Skeletal muscle satellite cell (primary cell): ENCODE measurements around the gene RALGPS2.

Experiments used
- H3K27me3 ChIP-seq: 2 replicates; pipeline ENCODE4 v1.7.0; 2013; ENCODE audit warnings: low read length; ENCODE audit not compliant: control insufficient read depth, insufficient read depth
- H3K36me3 ChIP-seq: 2 replicates; pipeline ENCODE4 v1.7.0; 2013; ENCODE audit warnings: mild to moderate bottlenecking, control low read depth, low read length; ENCODE audit not compliant: insufficient read depth
- H3K4me1 ChIP-seq: 2 replicates; pipeline ENCODE4 v1.7.0; 2013; ENCODE audit warnings: low read length; ENCODE audit not compliant: control insufficient read depth, insufficient read depth
- H3K4me2 ChIP-seq: 2 replicates; pipeline ENCODE4 v1.7.0; 2013; ENCODE audit warnings: mild to moderate bottlenecking, low read length
- H3K4me3 ChIP-seq: 2 replicates; pipeline ENCODE4 v1.7.0; 2013; ENCODE audit warnings: low read length
- H3K9ac ChIP-seq: 2 replicates; pipeline ENCODE4 v1.7.0; 2013; ENCODE audit warnings: mild to moderate bottlenecking, low read depth, low read length, moderate library complexity
- H3K9me3 ChIP-seq: replicated peaks from 2 replicates; pipeline ENCODE4 v1.7.0; 2013; ENCODE audit warnings: mild to moderate bottlenecking, control low read depth, low read length

RALGPS2 gene

DNA sequence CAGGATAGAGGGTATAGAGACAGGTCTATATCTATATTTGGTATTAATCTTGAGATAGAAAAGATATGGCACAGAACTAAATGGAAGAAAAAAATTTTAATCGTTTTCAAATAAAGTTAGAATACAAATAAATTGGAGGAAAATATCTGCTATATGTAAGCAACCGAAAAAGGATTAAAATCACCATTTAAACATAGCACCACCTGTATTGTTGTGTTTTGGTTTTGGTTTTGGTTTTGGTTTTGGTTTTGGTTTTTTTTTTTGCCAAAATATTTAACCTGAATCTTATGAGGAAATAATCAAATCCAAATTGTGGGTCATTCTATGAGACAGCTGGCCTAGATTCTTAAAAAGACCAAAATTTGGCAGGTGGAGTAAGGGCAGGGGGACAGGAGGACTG, 174.4 kb downstream of the RALGPS2 start:
- H3K9me3 ChIP-seq, result no peaks in the 10 kb centered on the region
- H3K36me3 ChIP-seq, result no peaks in the 10 kb centered on the region
- no peak overlapping the region for H3K4me2 ChIP-seq
- no peaks in the 10 kb centered on the region for H3K4me1 ChIP-seq
- H3K27me3 ChIP-seq, result no peaks in the 10 kb centered on the region
- no peak overlapping the region for H3K4me3 ChIP-seq
- no peak overlapping the region for H3K9ac ChIP-seq

DNA sequence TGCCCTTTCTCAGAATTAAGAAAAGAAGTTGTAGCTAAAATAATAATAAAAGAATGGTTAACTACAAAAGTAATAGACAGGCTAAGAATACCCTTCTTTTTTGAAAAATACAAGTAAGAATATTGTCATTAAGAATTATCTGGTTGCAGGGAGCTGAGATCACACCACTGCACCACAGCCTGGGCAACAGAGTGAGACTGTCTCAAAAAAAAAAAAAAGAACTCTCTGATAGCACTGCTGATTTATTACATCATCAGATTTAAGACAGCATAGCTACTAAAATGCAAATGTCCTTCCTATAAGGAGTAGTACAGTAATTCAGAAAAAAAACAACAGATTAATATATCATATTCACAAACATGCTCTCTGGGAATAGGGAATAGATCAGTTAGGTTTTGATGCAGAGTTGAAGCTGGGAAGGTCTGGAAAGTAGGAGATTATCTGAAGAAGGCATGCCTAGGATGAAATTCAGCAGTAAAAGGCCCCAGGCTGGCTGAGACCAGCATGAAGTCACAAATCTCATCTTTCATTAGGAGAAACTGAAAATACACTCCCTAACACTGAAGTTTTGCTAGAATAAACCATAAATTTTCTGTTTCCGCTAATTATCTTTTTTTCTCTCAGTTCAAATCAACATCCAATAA, 176.6 kb downstream of the RALGPS2 start:
- Histone ChIP-seq H3K9me3 (no peaks in the 10 kb centered on the region), H3K4me3 (no peak overlapping the region), H3K27me3 (no peaks in the 10 kb centered on the region), H3K36me3 (no peaks in the 10 kb centered on the region), H3K4me1 (no peaks in the 10 kb centered on the region), H3K9ac (no peak overlapping the region), H3K4me2 (no peak overlapping the region)

DNA sequence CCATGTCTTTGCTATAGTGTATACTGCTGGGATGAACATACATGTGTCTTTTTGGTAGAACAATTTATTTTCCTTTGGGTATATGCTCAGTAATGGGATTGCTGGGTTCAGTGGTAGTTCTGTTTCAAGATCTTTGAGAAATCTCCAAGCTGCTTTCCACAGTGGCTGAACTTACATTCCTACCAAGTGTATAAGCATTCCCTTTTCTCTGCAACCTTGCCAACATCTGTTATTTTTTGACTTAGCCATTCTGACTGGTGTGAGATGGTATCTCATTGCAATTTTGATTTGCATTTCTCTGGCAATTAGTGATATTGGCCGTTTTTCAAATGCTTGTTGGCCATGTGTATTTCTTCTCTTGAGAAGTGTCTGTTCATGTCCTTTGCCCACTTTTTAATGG, 183.3 kb downstream of the RALGPS2 start:
- Histone ChIP-seq H3K4me2 (no peak overlapping the region), H3K9ac (no peak overlapping the region), H3K27me3 (no peaks in the 10 kb centered on the region), H3K36me3 (no peaks in the 10 kb centered on the region), H3K4me1 (no peaks in the 10 kb centered on the region), H3K9me3 (no peaks in the 10 kb centered on the region), H3K4me3 (no peak overlapping the region)

DNA sequence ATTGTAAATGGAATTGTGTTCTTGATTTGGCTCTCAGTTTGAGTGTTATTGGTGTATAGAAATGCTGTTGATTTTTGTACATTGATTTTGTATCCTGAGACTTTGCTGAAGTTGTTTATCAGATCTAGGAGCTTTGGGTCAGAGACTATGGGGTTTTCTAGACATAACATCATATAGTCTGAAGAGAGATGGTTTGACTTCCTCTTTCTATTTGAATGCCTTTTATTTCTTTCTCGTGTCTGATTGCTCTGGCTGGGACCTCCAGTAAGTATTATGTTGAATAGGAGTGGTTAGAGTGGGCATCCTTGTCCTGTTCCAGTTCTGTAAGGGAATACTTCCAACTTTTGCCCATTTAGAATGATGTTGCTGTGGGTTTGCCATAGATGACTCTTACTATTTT, 185.0 kb downstream of the RALGPS2 start:
- no peaks in the 10 kb centered on the region for H3K4me1 ChIP-seq
- no peaks in the 10 kb centered on the region for H3K36me3 ChIP-seq
- H3K9ac ChIP-seq, result no peak overlapping the region
- no peak overlapping the region for H3K4me2 ChIP-seq
- no peaks in the 10 kb centered on the region for H3K9me3 ChIP-seq
- H3K27me3 ChIP-seq, result no peaks in the 10 kb centered on the region
- H3K4me3 ChIP-seq, result no peak overlapping the region

DNA sequence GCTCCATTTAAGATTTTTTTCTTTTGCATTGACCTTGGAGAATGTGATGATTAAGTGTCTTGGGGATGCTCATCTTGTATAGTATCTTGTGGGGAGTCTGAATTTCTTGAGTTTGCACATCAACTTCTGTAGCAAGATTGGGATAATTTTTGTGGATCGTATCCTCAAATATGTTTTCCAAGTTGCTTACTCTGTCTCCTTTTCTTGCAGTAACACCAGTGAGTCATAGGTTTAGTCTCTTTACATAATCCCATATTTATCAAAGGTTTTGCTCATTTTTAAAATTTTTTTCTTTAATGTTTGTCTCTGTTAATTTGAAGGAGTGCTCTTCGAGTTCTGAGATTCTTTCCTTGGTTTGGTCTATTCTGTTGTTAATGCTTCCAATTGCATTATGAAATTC, 187.6 kb downstream of the RALGPS2 start:
- no peak overlapping the region for H3K4me2 ChIP-seq
- H3K4me1 ChIP-seq, result no peaks in the 10 kb centered on the region
- H3K36me3 ChIP-seq, result no peaks in the 10 kb centered on the region
- no peaks in the 10 kb centered on the region for H3K9me3 ChIP-seq
- H3K9ac ChIP-seq, result no peak overlapping the region
- H3K27me3 ChIP-seq, result no peaks in the 10 kb centered on the region
- H3K4me3 ChIP-seq, result no peak overlapping the region

DNA sequence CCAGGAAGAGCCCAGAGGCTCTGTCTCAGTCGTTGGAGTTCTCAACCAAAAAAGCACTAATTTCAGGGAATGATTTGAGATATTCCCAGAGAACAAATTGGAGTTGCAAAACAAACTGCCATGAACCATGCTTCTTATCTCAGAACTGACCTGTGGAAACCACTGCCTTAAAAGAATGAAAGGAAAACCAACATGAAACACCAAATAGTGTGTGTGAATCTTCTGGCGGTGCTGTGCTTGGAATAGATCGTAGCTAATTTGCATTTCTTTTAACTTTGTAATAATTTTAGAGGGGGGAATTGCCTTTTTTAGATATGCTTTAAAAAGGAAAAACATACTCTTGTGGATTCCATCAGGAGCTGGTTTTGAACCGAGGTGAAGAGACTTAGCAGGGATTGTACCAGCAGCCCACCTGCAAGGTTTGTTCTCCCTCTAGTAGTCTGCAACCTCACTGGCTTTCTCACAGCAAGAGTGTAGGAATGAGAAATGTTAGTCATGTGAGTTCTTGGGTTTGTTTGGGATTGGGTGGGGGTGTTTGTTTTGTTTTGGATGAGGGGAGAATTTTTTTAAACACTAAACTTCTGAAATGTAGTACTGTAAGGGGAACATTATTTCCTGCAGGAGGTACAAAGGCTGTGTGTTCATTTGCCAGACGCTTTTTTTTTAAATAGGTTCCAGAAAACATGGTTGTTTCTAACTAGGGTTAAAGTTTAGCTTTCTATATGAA, 191.6 kb downstream of the RALGPS2 start:
- no peak overlapping the region for H3K4me2 ChIP-seq
- H3K4me1 ChIP-seq, result no peaks in the 10 kb centered on the region
- no peaks in the 10 kb centered on the region for H3K27me3 ChIP-seq
- no peaks in the 10 kb centered on the region for H3K9me3 ChIP-seq
- no peaks in the 10 kb centered on the region for H3K36me3 ChIP-seq
- no peak overlapping the region for H3K9ac ChIP-seq
- no peak overlapping the region for H3K4me3 ChIP-seq

DNA sequence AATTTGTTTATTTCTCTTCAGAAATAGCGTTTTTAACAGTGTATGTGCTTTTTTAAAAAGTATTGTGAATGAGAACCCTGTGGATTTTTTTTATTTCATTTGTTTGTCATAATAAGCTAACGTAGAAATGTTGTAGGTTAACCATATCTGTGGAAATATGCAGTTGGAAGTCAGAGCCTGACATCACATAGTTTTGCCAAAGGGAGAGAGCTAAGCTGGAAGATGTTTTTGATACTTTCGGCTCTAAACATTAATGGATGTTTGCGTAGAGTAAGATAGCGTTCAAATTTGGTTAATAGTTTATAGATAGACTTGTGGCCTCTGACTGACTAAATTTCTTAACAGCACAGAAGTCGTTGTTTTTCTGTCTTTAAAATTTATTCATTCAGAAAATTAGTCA, 193.3 kb downstream of the RALGPS2 start:
- H3K4me2 ChIP-seq, result no peak overlapping the region
- H3K4me1 ChIP-seq, result no peaks in the 10 kb centered on the region
- no peak overlapping the region for H3K9ac ChIP-seq
- H3K36me3 ChIP-seq, result no peaks in the 10 kb centered on the region
- no peaks in the 10 kb centered on the region for H3K27me3 ChIP-seq
- no peak overlapping the region for H3K4me3 ChIP-seq
- no peaks in the 10 kb centered on the region for H3K9me3 ChIP-seq

DNA sequence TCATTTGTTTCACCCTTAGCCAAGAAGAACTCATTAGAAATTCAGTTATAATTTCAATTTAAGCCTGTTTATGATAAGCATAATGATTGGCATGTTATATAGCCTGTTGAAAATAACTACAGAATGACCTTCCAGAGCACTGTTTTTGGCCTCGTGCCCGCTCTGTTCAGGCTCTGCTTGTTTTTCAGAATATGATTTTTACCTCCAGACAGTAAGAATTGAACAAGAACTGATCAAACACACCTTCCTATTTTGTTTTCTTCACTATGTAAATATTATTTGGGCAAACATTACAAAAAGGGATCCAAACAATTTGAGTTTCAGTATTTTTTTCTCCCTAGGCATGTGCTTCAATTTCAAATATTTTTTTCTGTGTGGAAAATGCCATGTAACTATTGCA, 193.9 kb downstream of the RALGPS2 start:
- Histone ChIP-seq H3K9ac (no peak overlapping the region), H3K4me3 (no peak overlapping the region), H3K27me3 (no peaks in the 10 kb centered on the region), H3K4me1 (no peaks in the 10 kb centered on the region), H3K36me3 (no peaks in the 10 kb centered on the region), H3K4me2 (no peak overlapping the region), H3K9me3 (no peaks in the 10 kb centered on the region)

DNA sequence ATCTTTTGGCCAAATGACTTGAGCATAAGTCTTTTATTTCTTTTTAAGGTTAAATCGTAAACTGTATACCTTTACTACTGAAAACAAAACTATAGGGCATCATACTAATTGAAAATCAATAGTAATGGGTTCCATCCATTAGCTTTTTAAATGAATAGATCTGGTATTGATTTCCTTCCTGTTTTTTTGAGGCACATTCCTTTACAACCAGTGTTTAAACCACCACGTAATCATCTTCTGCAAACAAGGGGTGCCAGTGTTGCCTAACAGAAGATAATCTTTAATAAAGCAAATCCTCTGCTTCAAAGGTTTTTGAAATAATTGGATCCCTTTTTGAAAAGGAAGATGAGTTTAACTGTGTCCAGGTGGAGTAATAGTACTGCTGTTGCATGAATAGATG, 194.5 kb downstream of the RALGPS2 start:
- Histone ChIP-seq H3K27me3 (no peaks in the 10 kb centered on the region), H3K4me3 (no peak overlapping the region), H3K9me3 (no peaks in the 10 kb centered on the region), H3K4me2 (no peak overlapping the region), H3K9ac (no peak overlapping the region), H3K36me3 (no peaks in the 10 kb centered on the region), H3K4me1 (no peaks in the 10 kb centered on the region)

DNA sequence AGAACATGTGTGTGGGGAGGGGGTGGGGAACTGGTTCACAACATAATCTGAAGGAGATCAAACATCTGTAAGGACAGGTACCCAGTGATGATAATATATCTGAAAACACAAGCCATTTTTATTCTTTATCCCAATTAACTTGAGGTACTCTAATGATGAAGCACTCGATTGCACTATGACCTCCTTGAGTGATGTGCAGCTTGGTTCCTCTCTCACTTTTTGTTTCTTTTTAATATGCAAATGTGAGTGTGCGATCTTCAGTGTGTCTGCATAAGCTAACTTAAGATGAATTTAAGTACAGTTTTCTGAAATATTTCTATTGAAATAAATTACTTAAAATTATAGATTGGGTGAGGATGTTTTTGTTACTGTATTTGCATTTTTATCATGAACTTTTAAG, 196.5 kb downstream of the RALGPS2 start:
- H3K9me3 ChIP-seq, result no peaks in the 10 kb centered on the region

DNA sequence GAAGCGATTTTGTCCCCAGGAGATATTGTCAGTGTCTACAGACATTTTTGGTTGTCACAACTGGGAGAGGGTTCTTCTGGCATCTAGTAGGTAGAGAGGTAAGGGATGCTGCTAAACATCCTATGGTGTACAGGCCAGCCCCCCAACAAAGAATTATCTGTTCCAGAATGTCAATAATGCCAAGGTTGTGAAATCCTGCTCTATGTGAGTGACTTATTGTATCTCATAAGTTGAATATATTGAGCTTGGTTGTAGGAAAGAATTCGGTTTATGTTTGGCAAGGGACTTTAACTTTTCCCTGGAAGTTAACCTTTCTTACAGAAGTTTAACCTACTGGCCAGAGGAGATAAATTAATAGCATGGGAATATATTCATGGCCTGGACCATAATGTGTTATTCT, 198.5 kb downstream of the RALGPS2 start:
- H3K9me3 ChIP-seq, result no peaks in the 10 kb centered on the region
- no peaks in the 10 kb centered on the region for H3K4me1 ChIP-seq
- no peaks in the 10 kb centered on the region for H3K27me3 ChIP-seq
- no peak overlapping the region for H3K9ac ChIP-seq
- H3K4me3 ChIP-seq, result no peak overlapping the region
- H3K4me2 ChIP-seq, result no peak overlapping the region
- no peaks in the 10 kb centered on the region for H3K36me3 ChIP-seq

More for the DNA sequence above, 196.5 kb downstream of the RALGPS2 start:
- Histone ChIP-seq H3K4me3 (no peak overlapping the region), H3K9ac (no peak overlapping the region), H3K4me1 (no peaks in the 10 kb centered on the region), H3K27me3 (no peaks in the 10 kb centered on the region), H3K36me3 (no peaks in the 10 kb centered on the region), H3K4me2 (no peak overlapping the region)

DNA sequence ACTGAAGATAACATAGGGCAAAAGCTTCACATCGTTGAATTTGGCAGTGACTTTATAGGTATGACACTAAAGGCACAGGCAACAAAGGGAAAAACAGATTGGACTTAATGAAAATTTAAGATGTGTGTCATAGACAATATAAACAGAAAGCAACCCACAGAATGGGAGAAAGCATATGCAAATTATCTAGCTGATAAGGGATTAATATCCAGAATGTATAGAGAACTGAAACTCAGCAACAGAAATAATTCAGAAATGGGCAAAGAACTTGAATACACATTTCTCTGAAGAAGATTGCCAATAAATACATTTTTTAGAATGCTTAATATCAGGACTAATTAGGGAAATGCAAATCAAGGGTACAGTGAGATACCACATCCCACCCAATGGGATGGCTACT, 201.0 kb downstream of the RALGPS2 start:
- Histone ChIP-seq H3K9me3 (no peaks in the 10 kb centered on the region), H3K9ac (no peak overlapping the region), H3K27me3 (no peaks in the 10 kb centered on the region), H3K4me2 (no peak overlapping the region), H3K4me3 (no peak overlapping the region), H3K4me1 (no peaks in the 10 kb centered on the region), H3K36me3 (no peaks in the 10 kb centered on the region)
